ENCODE data around the gene IARS2.

DNA sequence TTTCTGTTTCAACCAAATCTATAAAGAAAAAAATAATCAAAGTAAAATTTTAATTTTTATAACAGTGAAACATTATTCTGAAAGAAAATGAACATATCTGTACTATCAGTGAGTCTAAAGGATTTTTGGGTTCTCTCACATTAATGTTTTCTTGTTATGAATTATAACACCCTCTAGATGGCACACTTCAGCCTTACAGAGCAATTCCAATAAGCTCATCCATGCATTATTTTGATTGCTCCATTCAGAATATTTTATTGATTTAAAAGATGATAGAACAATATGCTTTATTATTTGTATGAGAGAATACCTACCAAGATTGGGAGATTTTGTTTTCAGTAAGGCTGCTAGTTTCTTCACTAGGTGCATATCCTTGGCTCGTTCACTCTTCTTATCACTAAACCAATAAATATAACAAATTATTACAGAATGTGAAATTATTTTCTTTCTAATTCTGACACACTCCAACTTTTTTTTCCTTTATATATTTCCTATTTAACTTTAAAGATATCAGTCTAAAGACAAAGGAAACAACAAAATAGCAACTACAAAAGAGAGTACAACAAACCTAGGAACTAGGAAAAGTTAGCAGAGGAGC lies 95.9 kb downstream of the IARS2 start:
- no peak for TF ChIP-seq GATA2 (IDR thresholded peaks at IDR 0.05; ENCODE audit: low read depth, low read length)
- no peak for TF ChIP-seq GATA3 (IDR thresholded peaks at IDR 0.05; ENCODE audit: low read depth, low read length)

All from SH-SY5Y (cell line).